Neutrophil (primary cell): Measurements from ENCODE around the gene ERC2.

Experiments
- H3K27ac ChIP-seq: fragments of 200-600 bp; sonication (generic); 2 replicates; pipeline ENCODE4 v1.5.1; 2016; ENCODE audit warnings: mild to moderate bottlenecking, moderate library complexity
- H3K27me3 ChIP-seq: fragments of 200-600 bp; sonication (generic); 2 replicates; pipeline ENCODE4 v1.6.0; 2016; ENCODE audit warnings: mild to moderate bottlenecking
- H3K36me3 ChIP-seq: fragments of 200-600 bp; sonication (generic); 2 replicates; pipeline ENCODE4 v1.5.1; 2017
- H3K4me1 ChIP-seq, 2 experiments: fragments of 200-600 bp in 1 of 2; sonication (generic) in 1 of 2; 1 replicate in 1 of 2; 2 replicates in 1 of 2; pipeline versions ENCODE4 v1.5.1 to v1.6.1; 2013 to 2016; ENCODE audit warnings: low read depth in 1 of 2, low read length in 1 of 2, mild to moderate bottlenecking in 1 of 2, moderate library complexity in 1 of 2; ENCODE audit not compliant: control insufficient read depth in 1 of 2, insufficient read depth in 1 of 2
- H3K4me3 ChIP-seq, 2 experiments: fragments of 200-600 bp in 1 of 2; sonication (generic) in 1 of 2; 1 replicate in 1 of 2; 2 replicates in 1 of 2; pipeline ENCODE4 v1.5.1; 2013 to 2016; ENCODE audit warnings: low read depth in 1 of 2, low read length in 1 of 2, mild to moderate bottlenecking in 1 of 2, moderate library complexity in 1 of 2
- H3K9me3 ChIP-seq: fragments of 200-600 bp; sonication (generic); 2 replicates; pipeline ENCODE4 v1.5.1; 2016
- CTCF ChIP-seq: fragments of 200-600 bp; sonication (generic); IDR thresholded peaks from 2 replicates; pipeline ENCODE4 v1.5.1; 2016; ENCODE audit warnings: antibody characterized with exemption

ERC2 gene

GRCh38 chr3:55622733-55623132 lies 845.5 kb downstream of the ERC2 start:
- Histone ChIP-seq H3K4me3 (no peak overlapping the region), H3K36me3 (no peaks in the 10 kb centered on the region), H3K27ac (no peak overlapping the region), H3K9me3 (no peaks in the 10 kb centered on the region), H3K4me1 (peaks cover 0 to 22% of the 10 kb centered on the region in 2 experiments), H3K27me3 (peaks cover 17% of the 10 kb centered on the region)
- TF ChIP-seq CTCF: no peak

GRCh38 chr3:55622116-55622515 lies 846.2 kb downstream of the ERC2 start:
- no peaks in the 10 kb centered on the region for H3K36me3 ChIP-seq
- H3K27me3 ChIP-seq: peaks cover 17% of the 10 kb centered on the region
- TF ChIP-seq CTCF: no peak
- no peaks in the 10 kb centered on the region for H3K9me3 ChIP-seq
- peaks cover 0 to 22% of the 10 kb centered on the region in 2 experiments for H3K4me1 ChIP-seq
- no peak overlapping the region for H3K4me3 ChIP-seq
- no peak overlapping the region for H3K27ac ChIP-seq

- Histone ChIP-seq H3K4me1 (peaks cover 0 to 18% of the 10 kb centered on the region in 2 experiments), H3K36me3 (no peaks in the 10 kb centered on the region), H3K27me3 (peaks cover 17% of the 10 kb centered on the region), H3K9me3 (no peaks in the 10 kb centered on the region), H3K27ac (no peak overlapping the region), H3K4me3 (no peak overlapping the region)
- no peak for TF ChIP-seq CTCF
Observed at GRCh38 chr3:55621648-55622047, 846.6 kb downstream of the ERC2 start.

GRCh38 chr3:55621026-55621422 lies 847.2 kb downstream of the ERC2 start:
- no peaks in the 10 kb centered on the region for H3K36me3 ChIP-seq
- no peak overlapping the region for H3K27ac ChIP-seq
- H3K27me3 ChIP-seq: peaks cover 17% of the 10 kb centered on the region
- H3K4me3 ChIP-seq: no peak overlapping the region
- H3K4me1 ChIP-seq: peaks cover 0 to 12% of the 10 kb centered on the region in 2 experiments
- H3K9me3 ChIP-seq: no peaks in the 10 kb centered on the region
- no peak for TF ChIP-seq CTCF

- no peak for TF ChIP-seq CTCF
- peaks cover 17% of the 10 kb centered on the region for H3K27me3 ChIP-seq
- H3K4me3 ChIP-seq: no peak overlapping the region
- H3K36me3 ChIP-seq: no peaks in the 10 kb centered on the region
- no peaks in the 10 kb centered on the region for H3K9me3 ChIP-seq
- H3K4me1 ChIP-seq: peaks cover 0 to 7% of the 10 kb centered on the region in 2 experiments
- H3K27ac ChIP-seq: no peak overlapping the region
Observed at GRCh38 chr3:55620351-55621025, 847.8 kb downstream of the ERC2 start.
